ENCODE results near the gene MVB12B.
A peak's percentile ranks its signal among the peaks of the same experiment; 100 is the strongest.

Gene MVB12B

GRCh38 chr9:126347093-126347492 lies 20.5 kb downstream of the MVB12B start:
- H2BK15ac ChIP-seq (ENCODE audit: low read length), result peak overlapping the region; percentile 28
- H2AK5ac ChIP-seq (ENCODE audit: low read depth, low read length), result peak overlapping the region; percentile 35
- no peak for DNase-seq (ENCODE audit: low spot score)
- H3K27me3 ChIP-seq (ENCODE audit: control insufficient read depth in 3 of 3, insufficient read depth in 3 of 3, low read depth in 1 of 3, low read length in 3 of 3), result no peaks in the 10 kb centered on the region
- peaks cover 8 to 11% of the 10 kb centered on the region in 2 donors for H3K4me1 ChIP-seq (ENCODE audit: control insufficient read depth in 2 of 2, insufficient read depth in 1 of 2, low read depth in 1 of 2, low read length in 2 of 2)
- WGBS, 2 donors (ENCODE audit: extremely low coverage in 2 of 2, insufficient read length in 2 of 2, insufficient replicate concordance in 1 of 2), result no CpG with 5 or more reads among the region's 5 CpGs
- H4K8ac ChIP-seq (ENCODE audit: low read depth, low read length), result no peak overlapping the region
- no peak overlapping the region for H3K23ac ChIP-seq (ENCODE audit: low read depth, low read length, poor library complexity)
- no peaks in the 10 kb centered on the region for H3K79me1 ChIP-seq (ENCODE audit: low read depth, low read length)
- H3K4ac ChIP-seq (ENCODE audit: low read length), result no peak overlapping the region
- H3K9me3 ChIP-seq (replicated peaks in 1 of 2; ENCODE audit: control insufficient read depth in 2 of 2, insufficient read depth in 1 of 2, low read depth in 1 of 2, low read length in 2 of 2), result peaks cover 2 to 22% of the 10 kb centered on the region in 2 donors
- H3K9ac ChIP-seq (ENCODE audit: low read depth, low read length, poor library complexity), result peak overlapping the region; percentile 22
- no peak overlapping the region for H3K27ac ChIP-seq (replicated peaks; ENCODE audit: low read length)
- H3K4me2 ChIP-seq (ENCODE audit: insufficient read depth, low read length, poor library complexity, severe bottlenecking), result no peak overlapping the region
- H2BK120ac ChIP-seq (ENCODE audit: low read depth, low read length), result no peak overlapping the region
- H3K18ac ChIP-seq (ENCODE audit: low read length), result peak overlapping the region; percentile 88
- no peak overlapping the region for H3K4me3 ChIP-seq (ENCODE audit: low read length in 2 of 2)
- H2AFZ ChIP-seq (ENCODE audit: low read length), result no peak overlapping the region
- no peak overlapping the region for H4K91ac ChIP-seq (ENCODE audit: low read depth, low read length, poor library complexity)
- no peak overlapping the region for H3K14ac ChIP-seq (ENCODE audit: low read length)
- H3K36me3 ChIP-seq (replicated peaks in 1 of 2; ENCODE audit: control insufficient read depth in 2 of 2, insufficient read depth in 2 of 2, low read length in 2 of 2), result peaks cover 6 to 59% of the 10 kb centered on the region in 2 donors
- H2BK5ac ChIP-seq (ENCODE audit: low read length), result no peak overlapping the region
- H2BK12ac ChIP-seq (ENCODE audit: low read length), result no peak overlapping the region

GRCh38 chr9:126347911-126348760 lies 21.5 kb downstream of the MVB12B start:
- no peak overlapping the region for H2AK5ac ChIP-seq (ENCODE audit: low read depth, low read length)
- no peak overlapping the region for H2BK12ac ChIP-seq (ENCODE audit: low read length)
- peaks cover 2 to 22% of the 10 kb centered on the region in 2 donors for H3K9me3 ChIP-seq (replicated peaks in 1 of 2; ENCODE audit: control insufficient read depth in 2 of 2, insufficient read depth in 1 of 2, low read depth in 1 of 2, low read length in 2 of 2)
- H3K27ac ChIP-seq (replicated peaks; ENCODE audit: low read length), result peak overlapping the region; percentile 29
- no peak overlapping the region for H2BK5ac ChIP-seq (ENCODE audit: low read length)
- no peak overlapping the region for H3K9ac ChIP-seq (ENCODE audit: low read depth, low read length, poor library complexity)
- no peaks in the 10 kb centered on the region for H3K79me1 ChIP-seq (ENCODE audit: low read depth, low read length)
- H2BK120ac ChIP-seq (ENCODE audit: low read depth, low read length), result no peak overlapping the region
- H3K36me3 ChIP-seq (replicated peaks in 1 of 2; ENCODE audit: control insufficient read depth in 2 of 2, insufficient read depth in 2 of 2, low read length in 2 of 2), result peaks cover 6 to 50% of the 10 kb centered on the region in 2 donors
- no peak overlapping the region for H3K23ac ChIP-seq (ENCODE audit: low read depth, low read length, poor library complexity)
- H3K4ac ChIP-seq (ENCODE audit: low read length), result no peak overlapping the region
- H2BK15ac ChIP-seq (ENCODE audit: low read length), result no peak overlapping the region
- H2AFZ ChIP-seq (ENCODE audit: low read length), result no peak overlapping the region
- no CpG with 5 or more reads among the region's 14 CpGs for WGBS, 2 donors (ENCODE audit: extremely low coverage in 2 of 2, insufficient read length in 2 of 2, insufficient replicate concordance in 1 of 2)
- no peaks in the 10 kb centered on the region for H3K27me3 ChIP-seq (ENCODE audit: control insufficient read depth in 3 of 3, insufficient read depth in 3 of 3, low read depth in 1 of 3, low read length in 3 of 3)
- H3K18ac ChIP-seq (ENCODE audit: low read length), result peak overlapping the region; percentile 69
- H3K14ac ChIP-seq (ENCODE audit: low read length), result no peak overlapping the region
- H3K4me3 ChIP-seq (ENCODE audit: low read length in 2 of 2), result no peak overlapping the region
- peaks cover 8 to 11% of the 10 kb centered on the region in 2 donors for H3K4me1 ChIP-seq (ENCODE audit: control insufficient read depth in 2 of 2, insufficient read depth in 1 of 2, low read depth in 1 of 2, low read length in 2 of 2)
- H4K8ac ChIP-seq (ENCODE audit: low read depth, low read length), result no peak overlapping the region
- no peak overlapping the region for H4K91ac ChIP-seq (ENCODE audit: low read depth, low read length, poor library complexity)
- no peak overlapping the region for H3K4me2 ChIP-seq (ENCODE audit: insufficient read depth, low read length, poor library complexity, severe bottlenecking)
- DNase-seq (ENCODE audit: low spot score), result no peak

DNA sequence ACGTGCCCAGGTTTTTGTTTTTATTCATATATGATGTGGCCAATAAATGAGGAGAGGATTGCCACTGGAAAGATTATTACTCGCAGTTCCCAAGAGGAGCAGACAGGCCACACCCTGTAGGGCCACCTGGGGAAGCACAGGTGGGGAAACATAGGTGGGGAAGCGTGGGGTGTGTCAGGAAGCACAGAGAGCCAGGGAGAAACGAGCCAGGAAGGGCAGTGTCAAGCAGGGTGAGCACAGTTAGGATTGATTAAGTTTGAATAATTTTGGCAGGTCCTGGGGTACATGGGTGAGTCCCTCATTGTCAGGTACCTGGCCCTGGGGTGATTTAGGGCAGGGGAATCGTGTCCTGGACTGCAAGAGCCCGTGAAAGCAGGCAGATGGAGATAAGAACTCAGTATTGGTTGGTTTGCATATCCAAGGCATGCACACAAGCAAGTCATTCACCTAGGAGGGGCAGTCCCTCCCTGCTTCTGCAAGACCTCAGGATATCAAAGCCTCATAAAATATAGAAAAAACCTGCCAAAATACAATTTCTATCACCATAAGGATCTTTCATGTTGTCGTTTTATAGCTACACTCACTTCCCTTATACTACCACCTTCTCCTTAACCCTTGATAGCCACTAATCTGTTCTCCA lies 22.4 kb downstream of the MVB12B start:
- Histone ChIP-seq H3K79me1 (ENCODE audit: low read depth, low read length) (no peaks in the 10 kb centered on the region), H3K4me3 (ENCODE audit: low read length in 2 of 2) (no peak overlapping the region), H3K4ac (ENCODE audit: low read length) (no peak overlapping the region), H3K36me3 (replicated peaks in 1 of 2; ENCODE audit: control insufficient read depth in 2 of 2, insufficient read depth in 2 of 2, low read length in 2 of 2) (peaks cover 4 to 43% of the 10 kb centered on the region in 2 donors), H4K8ac (ENCODE audit: low read depth, low read length) (no peak overlapping the region), H2BK12ac (ENCODE audit: low read length) (no peak overlapping the region), H2AFZ (ENCODE audit: low read length) (no peak overlapping the region), H3K9me3 (replicated peaks in 1 of 2; ENCODE audit: control insufficient read depth in 2 of 2, insufficient read depth in 1 of 2, low read depth in 1 of 2, low read length in 2 of 2) (peaks cover 2 to 22% of the 10 kb centered on the region in 2 donors), H2BK5ac (ENCODE audit: low read length) (no peak overlapping the region), H3K4me1 (ENCODE audit: control insufficient read depth in 2 of 2, insufficient read depth in 1 of 2, low read depth in 1 of 2, low read length in 2 of 2) (peaks cover 8 to 11% of the 10 kb centered on the region in 2 donors), H3K14ac (ENCODE audit: low read length) (no peak overlapping the region), H4K91ac (ENCODE audit: low read depth, low read length, poor library complexity) (no peak overlapping the region), H3K18ac (ENCODE audit: low read length) (no peak overlapping the region), H2BK15ac (ENCODE audit: low read length) (no peak overlapping the region), H3K9ac (ENCODE audit: low read depth, low read length, poor library complexity) (no peak overlapping the region), H3K27ac (replicated peaks; ENCODE audit: low read length) (no peak overlapping the region), H3K4me2 (ENCODE audit: insufficient read depth, low read length, poor library complexity, severe bottlenecking) (no peak overlapping the region), H2AK5ac (ENCODE audit: low read depth, low read length) (peak overlapping the region; percentile 31), H3K27me3 (ENCODE audit: control insufficient read depth in 3 of 3, insufficient read depth in 3 of 3, low read depth in 1 of 3, low read length in 3 of 3) (no peaks in the 10 kb centered on the region), H3K23ac (ENCODE audit: low read depth, low read length, poor library complexity) (no peak overlapping the region), H2BK120ac (ENCODE audit: low read depth, low read length) (no peak overlapping the region)
- WGBS, 2 donors (ENCODE audit: extremely low coverage in 2 of 2, insufficient read length in 2 of 2, insufficient replicate concordance in 1 of 2), result no CpG with 5 or more reads among the region's 7 CpGs
- DNase-seq (ENCODE audit: low spot score), result no peak

Data from neuronal stem cell (in vitro differentiated cells).